GM21526 (cell line): Measurements from ENCODE around the gene ZBTB47.

Experiments used
- ATAC-seq: cut with Tn5 transposase; IDR thresholded peaks from one replicate; pipeline ENCODE4 v1.9.1; 2021; ENCODE audit warnings: moderate library complexity; ENCODE audit not compliant: unreplicated experiment, low FRiP score

Gene ZBTB47

GRCh38 chr3:42663581-42664437, 10.3 kb downstream of the ZBTB47 start:
- no peak for ATAC-seq

DNA sequence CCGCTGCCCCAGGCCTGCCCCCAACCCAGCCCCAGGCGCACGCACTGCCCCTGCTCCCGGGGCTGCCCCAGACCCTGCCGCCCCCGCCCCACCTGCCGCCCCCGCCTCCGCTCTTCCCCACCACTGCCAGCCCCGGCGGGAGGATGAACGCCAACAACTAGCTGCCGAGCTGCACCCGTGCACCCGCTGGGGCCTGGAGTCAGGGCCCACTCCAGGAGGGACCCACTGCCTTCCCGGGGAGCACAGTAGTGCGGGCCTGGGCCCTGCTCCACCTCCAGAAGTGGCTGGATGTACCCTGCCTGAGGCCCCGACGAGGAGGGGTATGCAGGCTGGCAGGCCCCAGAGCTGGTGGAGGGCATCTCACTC, 10.9 kb downstream of the ZBTB47 start:
- ATAC-seq = no peak

GRCh38 chr3:42665050-42665878, 11.8 kb downstream of the ZBTB47 start:
- no peak for ATAC-seq

DNA sequence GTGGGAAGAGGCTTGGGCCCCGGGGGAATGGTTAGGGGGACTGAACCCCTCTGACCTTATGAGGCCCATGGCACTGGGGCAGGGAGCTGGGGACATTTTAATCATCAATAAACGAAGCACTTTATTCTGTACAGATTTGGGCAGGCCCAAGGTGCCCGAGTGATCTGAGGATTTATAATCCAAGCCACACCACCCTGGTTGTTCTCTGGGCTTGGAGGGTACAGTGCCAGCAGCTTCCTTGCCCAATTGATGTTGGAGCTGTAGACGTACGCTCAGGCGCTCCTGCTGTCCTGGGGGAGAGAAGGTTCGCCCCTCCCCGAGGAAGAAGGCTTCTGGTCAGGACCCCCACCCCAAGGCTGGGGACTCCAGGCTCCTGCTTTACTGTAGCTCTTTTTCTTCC, 12.5 kb downstream of the ZBTB47 start:
- no peak for ATAC-seq

- no peak for ATAC-seq
Measured at GRCh38 chr3:42666577-42666998, 13.1 kb downstream of the ZBTB47 start.

GRCh38 chr3:42667096-42667522, 13.6 kb downstream of the ZBTB47 start:
- ATAC-seq = no peak

- ATAC-seq = no peak
Measured at GRCh38 chr3:42667523-42668412, 14.3 kb downstream of the ZBTB47 start.

GRCh38 chr3:42668413-42668760, 14.9 kb downstream of the ZBTB47 start:
- ATAC-seq = no peak

DNA sequence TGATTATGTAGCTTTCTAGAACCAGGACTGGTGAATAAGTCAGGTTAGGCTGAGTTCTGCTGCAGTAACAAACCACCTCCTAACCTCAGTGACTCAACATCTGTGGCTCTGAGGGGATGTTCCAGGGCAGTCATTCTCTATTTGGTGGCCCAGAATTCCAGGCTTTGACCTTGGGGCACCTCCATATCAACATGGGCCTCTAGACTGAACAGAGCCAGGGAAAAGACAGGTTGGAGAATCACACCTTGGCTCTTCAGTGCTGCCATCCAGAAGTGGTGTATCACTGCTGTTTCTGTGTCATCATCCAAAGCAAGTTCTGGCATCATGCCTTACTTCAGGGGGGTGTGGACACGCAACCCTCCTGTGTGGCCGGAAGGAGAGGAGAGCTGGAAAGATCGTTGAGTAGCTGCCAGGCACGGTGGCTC, 15.3 kb downstream of the ZBTB47 start:
- no peak for ATAC-seq

DNA sequence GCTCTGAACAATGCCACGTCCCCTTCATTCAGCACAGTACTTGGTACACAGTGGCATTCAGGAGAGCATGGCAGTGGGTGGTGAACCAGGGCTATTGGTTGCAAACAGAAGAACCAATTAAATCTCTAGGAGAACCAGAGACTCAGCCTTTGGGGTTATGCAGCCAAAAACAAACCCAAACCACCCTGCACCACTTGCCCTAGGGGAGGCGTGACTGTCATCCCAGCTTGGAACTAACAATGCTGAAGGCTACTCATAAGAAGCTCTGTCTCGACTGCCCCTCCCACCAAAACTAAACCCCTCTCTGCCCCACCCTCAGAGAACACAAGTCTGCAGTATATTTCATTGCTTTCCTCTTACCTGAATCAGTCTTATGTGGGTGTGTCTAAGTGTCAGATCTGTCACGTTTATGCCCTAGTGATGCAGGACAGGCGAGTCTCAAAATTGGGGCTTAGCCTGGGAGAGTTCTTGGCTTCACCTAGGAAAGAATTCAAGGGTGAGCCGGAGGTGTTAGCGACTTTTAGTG, 16.6 kb downstream of the ZBTB47 start:
- ATAC-seq = no peak

- ATAC-seq = no peak
Measured at GRCh38 chr3:42670670-42671069, 17.2 kb downstream of the ZBTB47 start.

DNA sequence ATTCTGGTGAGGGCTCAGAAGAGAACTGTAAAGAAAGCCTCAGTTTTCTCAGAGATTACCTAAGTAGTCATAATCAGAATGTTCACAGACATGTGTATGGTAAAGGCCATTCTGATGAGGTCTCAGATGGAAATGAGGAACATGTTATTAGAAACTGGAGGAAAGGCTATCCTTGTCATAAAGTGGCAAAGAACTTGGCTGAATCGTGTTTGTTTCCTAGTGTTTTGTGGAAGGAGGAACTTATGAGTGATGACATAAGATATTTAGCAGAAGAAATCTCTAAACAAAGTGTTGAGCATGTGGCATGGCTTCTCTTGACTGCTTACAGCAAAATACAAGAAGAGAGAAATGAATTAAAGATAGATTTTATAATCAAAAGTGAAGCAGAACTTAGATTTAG, 19.0 kb downstream of the ZBTB47 start:
- no peak for ATAC-seq

GRCh38 chr3:42673082-42673481, 19.6 kb downstream of the ZBTB47 start:
- no peak for ATAC-seq

DNA sequence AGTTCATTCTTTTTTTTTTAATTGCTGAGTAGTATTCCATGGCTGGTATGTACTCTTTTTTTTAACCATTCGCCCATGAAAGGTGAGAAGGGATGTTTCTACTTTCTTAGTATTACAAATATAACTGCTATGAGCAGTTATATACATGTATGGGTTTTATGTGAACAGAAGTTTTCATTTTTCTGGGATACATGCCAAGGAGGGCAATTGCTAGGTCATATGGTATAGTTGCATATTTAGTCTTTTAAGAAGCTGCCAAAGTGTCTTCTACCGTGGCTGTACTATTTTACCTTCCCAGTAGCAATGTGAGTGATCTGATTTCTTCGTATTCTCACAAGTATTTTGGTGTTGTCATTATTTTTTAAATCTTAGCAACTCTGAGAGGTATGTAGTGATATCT, 20.6 kb downstream of the ZBTB47 start:
- ATAC-seq = no peak

DNA sequence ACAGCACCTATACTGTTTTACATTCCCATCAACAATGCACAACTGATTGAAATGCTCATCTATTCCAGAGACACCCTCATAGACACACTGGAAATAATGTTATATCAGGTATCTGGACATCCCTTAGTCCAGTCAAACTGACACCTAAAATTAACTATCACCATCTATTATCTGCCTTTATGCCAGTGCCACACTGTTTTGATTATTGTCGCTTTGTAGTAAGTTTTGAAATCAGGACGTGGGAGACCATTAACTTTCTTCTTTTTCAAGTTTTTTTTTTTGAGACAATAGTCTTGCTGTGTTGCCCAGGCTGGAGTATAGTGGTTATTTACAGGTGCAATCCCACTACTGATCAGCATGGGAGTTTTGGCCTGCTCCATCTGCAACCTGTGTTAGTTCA, 22.4 kb downstream of the ZBTB47 start:
- no peak for ATAC-seq

DNA sequence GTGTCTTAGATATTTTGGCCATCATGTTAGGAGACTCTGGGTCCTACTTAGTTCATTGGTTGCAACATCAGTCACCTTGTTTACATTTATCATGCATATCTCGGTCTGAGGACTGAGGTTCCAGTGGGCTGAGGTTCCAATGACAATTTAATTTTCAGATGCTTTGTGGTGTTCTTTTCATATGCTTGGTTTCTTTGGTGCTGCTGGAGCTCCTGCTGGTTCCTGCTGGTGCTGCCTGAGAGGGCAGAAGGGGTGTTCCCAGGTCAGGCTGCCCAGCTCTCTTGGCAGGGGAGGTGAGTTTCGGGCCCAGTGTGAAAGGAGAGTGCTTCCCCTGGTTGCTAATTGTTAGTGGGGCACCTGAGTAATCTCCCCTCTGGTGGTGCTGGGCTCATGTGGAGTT, 24.9 kb downstream of the ZBTB47 start:
- ATAC-seq = no peak

- ATAC-seq = no peak
Measured at GRCh38 chr3:42680271-42680670, 26.8 kb downstream of the ZBTB47 start.

DNA sequence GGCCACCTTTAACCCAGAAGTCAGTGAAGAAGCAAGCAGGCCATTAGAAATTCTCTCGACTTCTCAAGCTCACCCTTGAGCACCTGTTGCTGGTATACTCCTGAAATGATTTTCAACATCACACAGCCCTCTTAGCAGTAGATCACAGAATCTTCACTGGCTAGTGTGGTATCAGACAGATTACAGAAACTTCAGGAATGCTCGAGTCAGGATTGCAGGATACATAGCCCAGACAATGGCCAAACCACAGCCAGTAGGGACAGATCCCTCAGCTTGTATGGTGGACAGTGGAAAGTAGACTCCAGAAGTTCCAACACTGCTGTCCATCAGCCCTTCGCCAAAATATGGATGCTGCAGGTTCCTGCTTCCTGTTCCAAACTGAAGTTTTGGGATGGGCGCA, 27.3 kb downstream of the ZBTB47 start:
- ATAC-seq = no peak

GRCh38 chr3:42681361-42682038, 28.0 kb downstream of the ZBTB47 start:
- ATAC-seq = no peak
